Measurements from ENCODE around the gene ACSL1. TPM values are rescaled to one million over a fixed set of nuclear protein-coding genes. Genes with fewer than 3 reads are reported as not detected.
A peak's percentile ranks its signal among the peaks of the same experiment; 100 is the strongest.

Gene ACSL1
- total RNA-seq (10 to 100 TPM in 4 of 5 experiments, 1 to 10 TPM in 1; 9.5 to 80.1 (median 20.4) TPM), polyA plus RNA-seq (1 to 10 TPM; 5.7 to 6.2 TPM), total RNA-seq (21.0 reads per million, percentile 51 among the genes with 10 or more reads in this experiment)

GRCh38 chr4:184825896-184826690 is at the start of gene ACSL1:
TSS of gene ACSL1 (minus strand) at chr4:184825968. CDS start at chr4:184803514, 22,454 bp downstream.
- DNase-seq, result peak; percentile 63 to 83 (median 75)
- H3K27me3 Mint-ChIP-seq, result peaks cover 0 to 25% (median 0%) of the 10 kb centered on the region in 5 donors
- Histone ChIP-seq H3K36me3 (ENCODE audit: control insufficient read depth in 2 of 3, insufficient read depth in 3 of 3, low read length in 3 of 3) (no peaks in the 10 kb centered on the region), H3K4me1 (ENCODE audit: control insufficient read depth in 2 of 2, insufficient read depth in 2 of 2, low read length in 2 of 2) (peaks cover 4 to 7% of the 10 kb centered on the region in 2 donors), H3K9me3 (ENCODE audit: control insufficient read depth in 2 of 3, low read length in 3 of 3) (no peaks in the 10 kb centered on the region), H3K27ac (ENCODE audit: low read depth, low read length) (peak within 1 kb of the TSS; percentile 73), H3K4me3 (ENCODE audit: low read length) (peak within 1 kb of the TSS; percentile 59), H3K27me3 (ENCODE audit: control insufficient read depth in 2 of 2, insufficient read depth in 2 of 2, low read length in 2 of 2) (no peaks in the 10 kb centered on the region)
- peak within 1 kb of the TSS; percentile 89 to 94 (median 91) for H3K4me3 Mint-ChIP-seq
- peaks cover 21 to 46% (median 33%) of the 10 kb centered on the region in 7 donors for H3K4me1 Mint-ChIP-seq
- H3K9me3 Mint-ChIP-seq, result no peaks in the 10 kb centered on the region
- intact Hi-C loops (cut with micrococcal nuclease), result loop anchor here (1.0 to 10.0 kb wide), 22 partner anchors 25 to 1167 kb away; partner anchors contain the start of genes ANKRD37 (in 2 of the 2), CASP3 (in 2 of the 2), CCDC110 (in 2 of the 2) and CENPU (in 2 of the 2)
- peak within 1 kb of the TSS; percentile 79 to 91 (median 90) for H3K27ac Mint-ChIP-seq
- ChIA-PET POLR2A (interaction anchor here (0.7 to 1.0 kb wide), 2 partner anchors 290 to 346 kb away, joined by 3 read pairs; no protein-coding TSS in a partner anchor), CTCF (no interaction called here)
- peak; percentile 95 for ATAC-seq
- peaks cover 0 to 4% (median 0%) of the 10 kb centered on the region in 5 donors for H3K36me3 Mint-ChIP-seq

GRCh38 chr4:184873054-184873453 is 47.3 kb upstream of the ACSL1 start:
- Mint-ChIP-seq H3K27me3 (peaks cover 0 to 17% (median 0%) of the 10 kb centered on the region in 5 donors), H3K9me3 (peaks cover 0 to 1% (median 0%) of the 10 kb centered on the region in 11 donors), H3K27ac (no peak overlapping the region), H3K4me1 (no peaks in the 10 kb centered on the region), H3K36me3 (no peaks in the 10 kb centered on the region), H3K4me3 (no peak overlapping the region)
- no peak overlapping the region for H3K27ac ChIP-seq (ENCODE audit: low read depth, low read length)
- CTCF ChIA-PET, result no interaction called here
- no peaks in the 10 kb centered on the region for H3K36me3 ChIP-seq (ENCODE audit: control insufficient read depth in 2 of 3, insufficient read depth in 3 of 3, low read length in 3 of 3)
- POLR2A ChIA-PET, result no interaction called here
- H3K4me3 ChIP-seq (ENCODE audit: low read length), result no peak overlapping the region
- intact Hi-C loops (cut with micrococcal nuclease), result no loop called here
- no peak for ATAC-seq
- H3K9me3 ChIP-seq (ENCODE audit: control insufficient read depth in 2 of 3, low read length in 3 of 3), result no peaks in the 10 kb centered on the region
- no peak for DNase-seq
- no peaks in the 10 kb centered on the region for H3K27me3 ChIP-seq (ENCODE audit: control insufficient read depth in 2 of 2, insufficient read depth in 2 of 2, low read length in 2 of 2)
- H3K4me1 ChIP-seq (ENCODE audit: control insufficient read depth in 2 of 2, insufficient read depth in 2 of 2, low read length in 2 of 2), result no peaks in the 10 kb centered on the region

GRCh38 chr4:184870718-184871117 is 45.0 kb upstream of the ACSL1 start:
- no peaks in the 10 kb centered on the region for H3K36me3 Mint-ChIP-seq
- ATAC-seq (no peak), DNase-seq (no peak)
- H3K27ac Mint-ChIP-seq, result no peak overlapping the region
- ChIA-PET POLR2A (no interaction called here), CTCF (no interaction called here)
- intact Hi-C loops (cut with micrococcal nuclease), result no loop called here
- peaks cover 0 to 4% (median 0%) of the 10 kb centered on the region in 7 donors for H3K4me1 Mint-ChIP-seq
- peaks cover 0 to 16% (median 0%) of the 10 kb centered on the region in 5 donors for H3K27me3 Mint-ChIP-seq
- Histone ChIP-seq H3K27me3 (ENCODE audit: control insufficient read depth in 2 of 2, insufficient read depth in 2 of 2, low read length in 2 of 2) (no peaks in the 10 kb centered on the region), H3K27ac (ENCODE audit: low read depth, low read length) (no peak overlapping the region), H3K9me3 (ENCODE audit: control insufficient read depth in 2 of 3, low read length in 3 of 3) (no peaks in the 10 kb centered on the region), H3K4me3 (ENCODE audit: low read length) (no peak overlapping the region), H3K36me3 (ENCODE audit: control insufficient read depth in 2 of 3, insufficient read depth in 3 of 3, low read length in 3 of 3) (no peaks in the 10 kb centered on the region), H3K4me1 (ENCODE audit: control insufficient read depth in 2 of 2, insufficient read depth in 2 of 2, low read length in 2 of 2) (no peaks in the 10 kb centered on the region)
- H3K9me3 Mint-ChIP-seq, result peaks cover 0 to 1% (median 0%) of the 10 kb centered on the region in 11 donors
- H3K4me3 Mint-ChIP-seq, result no peak overlapping the region

GRCh38 chr4:184868623-184869022 is 42.9 kb upstream of the ACSL1 start:
- Histone ChIP-seq H3K4me1 (ENCODE audit: control insufficient read depth in 2 of 2, insufficient read depth in 2 of 2, low read length in 2 of 2) (no peaks in the 10 kb centered on the region), H3K4me3 (ENCODE audit: low read length) (no peak overlapping the region), H3K27me3 (ENCODE audit: control insufficient read depth in 2 of 2, insufficient read depth in 2 of 2, low read length in 2 of 2) (no peaks in the 10 kb centered on the region), H3K27ac (ENCODE audit: low read depth, low read length) (no peak overlapping the region), H3K36me3 (ENCODE audit: control insufficient read depth in 2 of 3, insufficient read depth in 3 of 3, low read length in 3 of 3) (no peaks in the 10 kb centered on the region), H3K9me3 (ENCODE audit: control insufficient read depth in 2 of 3, low read length in 3 of 3) (no peaks in the 10 kb centered on the region)
- Mint-ChIP-seq H3K27me3 (peaks cover 0 to 21% (median 0%) of the 10 kb centered on the region in 5 donors), H3K4me1 (peaks cover 0 to 4% (median 0%) of the 10 kb centered on the region in 7 donors), H3K4me3 (no peak overlapping the region), H3K27ac (no peak overlapping the region), H3K9me3 (no peaks in the 10 kb centered on the region), H3K36me3 (no peaks in the 10 kb centered on the region)
- intact Hi-C loops (cut with micrococcal nuclease), result no loop called here
- DNase-seq, result no peak
- POLR2A ChIA-PET, result no interaction called here
- CTCF ChIA-PET, result no interaction called here
- no peak for ATAC-seq

- no peaks in the 10 kb centered on the region for H3K36me3 Mint-ChIP-seq
- no peak overlapping the region for H3K27ac Mint-ChIP-seq
- Histone ChIP-seq H3K4me3 (ENCODE audit: low read length) (no peak overlapping the region), H3K27me3 (ENCODE audit: control insufficient read depth in 2 of 2, insufficient read depth in 2 of 2, low read length in 2 of 2) (no peaks in the 10 kb centered on the region), H3K36me3 (ENCODE audit: control insufficient read depth in 2 of 3, insufficient read depth in 3 of 3, low read length in 3 of 3) (no peaks in the 10 kb centered on the region), H3K4me1 (ENCODE audit: control insufficient read depth in 2 of 2, insufficient read depth in 2 of 2, low read length in 2 of 2) (no peaks in the 10 kb centered on the region), H3K27ac (ENCODE audit: low read depth, low read length) (no peak overlapping the region), H3K9me3 (ENCODE audit: control insufficient read depth in 2 of 3, low read length in 3 of 3) (no peaks in the 10 kb centered on the region)
- H3K4me3 Mint-ChIP-seq, result no peak overlapping the region
- peaks cover 0 to 29% (median 0%) of the 10 kb centered on the region in 7 donors for H3K4me1 Mint-ChIP-seq
- intact Hi-C loops (cut with micrococcal nuclease), result no loop called here
- peaks cover 0 to 15% (median 4%) of the 10 kb centered on the region in 5 donors for H3K27me3 Mint-ChIP-seq
- CTCF ChIA-PET, result no interaction called here
- ATAC-seq (no peak), DNase-seq (no peak)
- H3K9me3 Mint-ChIP-seq, result no peaks in the 10 kb centered on the region
- POLR2A ChIA-PET, result no interaction called here
Observed at GRCh38 chr4:184863916-184864315, 38.1 kb upstream of the ACSL1 start.

GRCh38 chr4:184861047-184861446 is 35.3 kb upstream of the ACSL1 start:
- DNase-seq, result no peak
- H3K36me3 ChIP-seq (ENCODE audit: control insufficient read depth in 2 of 3, insufficient read depth in 3 of 3, low read length in 3 of 3), result no peaks in the 10 kb centered on the region
- no peaks in the 10 kb centered on the region for H3K36me3 Mint-ChIP-seq
- H3K27me3 Mint-ChIP-seq, result peaks cover 0 to 19% (median 9%) of the 10 kb centered on the region in 5 donors
- peak overlapping the region in 1 of 10 donors; percentile 39 for H3K4me3 Mint-ChIP-seq
- H3K4me1 ChIP-seq (ENCODE audit: control insufficient read depth in 2 of 2, insufficient read depth in 2 of 2, low read length in 2 of 2), result no peaks in the 10 kb centered on the region
- ATAC-seq, result no peak
- no peak overlapping the region for H3K27ac ChIP-seq (ENCODE audit: low read depth, low read length)
- ChIA-PET POLR2A (no interaction called here), CTCF (no interaction called here)
- H3K4me3 ChIP-seq (ENCODE audit: low read length), result no peak overlapping the region
- H3K27me3 ChIP-seq (ENCODE audit: control insufficient read depth in 2 of 2, insufficient read depth in 2 of 2, low read length in 2 of 2), result no peaks in the 10 kb centered on the region
- no peaks in the 10 kb centered on the region for H3K9me3 Mint-ChIP-seq
- H3K9me3 ChIP-seq (ENCODE audit: control insufficient read depth in 2 of 3, low read length in 3 of 3), result no peaks in the 10 kb centered on the region
- intact Hi-C loops (cut with micrococcal nuclease), result no loop called here
- H3K27ac Mint-ChIP-seq, result no peak overlapping the region
- peaks cover 0 to 35% (median 0%) of the 10 kb centered on the region in 7 donors for H3K4me1 Mint-ChIP-seq

Measured in naive thymus-derived CD4-positive, alpha-beta T cell (primary cell).